Left lung (tissue), 10 donors: ENCODE data around the gene DEPP1. TPM values are rescaled to one million over a fixed set of nuclear protein-coding genes. Genes with fewer than 3 reads are reported as not detected.

Source experiments
- ATAC-seq: fragments of 200-7000 bp; cut with Tn5 transposase; one replicate; pipeline ENCODE4 v1.9.1; 2020; ENCODE audit warnings: moderate library complexity
- DNase-seq, 4 donors: peaks; one replicate each; pipeline ENCODE4 v3.0.0-alpha.2; 2013 to 2020
- H3K27ac ChIP-seq, 2 donors: fragments of 200-600 bp; sonication (generic) in 1 of 2; one replicate each; pipeline versions ENCODE4 v1.5.0 to v1.8.0; 2020 to 2021
- H3K27me3 ChIP-seq, 2 donors: fragments of 200-600 bp; sonication (generic) in 1 of 2; one replicate each; pipeline versions ENCODE4 v1.5.0 to v1.8.0; 2020 to 2021
- H3K36me3 ChIP-seq, 2 donors: fragments of 200-600 bp; sonication (generic) in 1 of 2; one replicate each; pipeline versions ENCODE4 v1.5.0 to v1.8.0; 2020 to 2021
- H3K4me1 ChIP-seq, 2 donors: fragments of 200-600 bp; one replicate each; pipeline ENCODE4 v1.8.0; 2021
- H3K4me3 ChIP-seq, 2 donors: fragments of 200-600 bp; sonication (generic) in 1 of 2; one replicate each; pipeline versions ENCODE4 v1.5.0 to v1.8.0; 2020 to 2021; ENCODE audit warnings: mild to moderate bottlenecking in 1 of 2
- H3K9me3 ChIP-seq, 2 donors: fragments of 200-600 bp; sonication (generic) in 1 of 2; one replicate each; pipeline versions ENCODE4 v1.5.0 to v1.8.0; 2020 to 2021
- intact Hi-C, 2 donors: fragments of 100-400 bp; cut with DNase I; formaldehyde crosslinking; loops; one replicate each; pipeline versions ENCODE4 v1.11.2 to v1.14.2; 2022
- polyA plus RNA-seq, 6 donors: library from polyadenylated mRNA; unstranded; fragments of 120-200 nt; gene quantifications; one replicate each; pipeline ENCODE4 v1.2.1, GENCODE V29; 2013; ENCODE audit not compliant: insufficient read length in 6 of 6
- total RNA-seq, 2 donors: library from RNA; stranded (reverse); fragmentation: NEBNext Ultra II Directional; extraction: Animal tissue kit (Norgen Biotek cat#: 25700); gene quantifications; one replicate each; pipeline ENCODE4 v1.2.1, GENCODE V29; 2021
- TF ChIP-seq, protein P1 (sequence below), 2 donors: fragments of 200-600 bp; sonication (generic) in 1 of 2; IDR thresholded peaks; one replicate each; pipeline versions ENCODE4 v1.5.0 to v1.8.0; 2021; ENCODE audit warnings: antibody characterized with exemption in 2 of 2
- donor health status: DM: no; HTN: yes; CAD: no.
- donor health status: DM: no; HTN: no; CAD: no.

Gene DEPP1
- total and polyA plus RNA-seq, 8 donors, result 18.5 to 59.8 (median 28.3) TPM

DNA sequence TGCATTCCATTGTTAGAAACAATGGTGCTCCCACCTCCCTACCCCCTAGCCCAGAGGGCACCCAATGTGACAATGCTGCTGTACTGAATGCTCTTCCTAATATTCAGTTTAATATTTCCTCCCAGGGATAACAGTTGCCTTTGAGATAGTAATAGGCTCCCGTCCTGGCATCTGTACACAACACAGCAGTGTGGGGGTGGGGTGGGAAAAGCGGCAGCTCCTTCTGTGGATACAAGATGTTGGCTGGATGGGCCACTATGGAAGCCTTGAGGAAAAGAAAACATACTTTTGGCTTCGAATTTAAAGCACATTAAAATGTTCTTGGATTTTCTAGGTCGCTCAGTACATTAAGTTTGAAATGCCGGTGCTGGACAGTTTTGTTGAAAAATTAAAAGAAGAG, 13.0 kb upstream of the DEPP1 start:
- peaks cover 3 to 49% of the 10 kb centered on the region in 2 donors for H3K4me1 ChIP-seq
- no peak overlapping the region for H3K4me3 ChIP-seq
- intact Hi-C loops, result no loop called here
- no peak for ATAC-seq
- H3K36me3 ChIP-seq, result peaks cover 0 to 75% of the 10 kb centered on the region in 2 donors
- no peaks in the 10 kb centered on the region for H3K9me3 ChIP-seq
- TF ChIP-seq, protein P1, sequence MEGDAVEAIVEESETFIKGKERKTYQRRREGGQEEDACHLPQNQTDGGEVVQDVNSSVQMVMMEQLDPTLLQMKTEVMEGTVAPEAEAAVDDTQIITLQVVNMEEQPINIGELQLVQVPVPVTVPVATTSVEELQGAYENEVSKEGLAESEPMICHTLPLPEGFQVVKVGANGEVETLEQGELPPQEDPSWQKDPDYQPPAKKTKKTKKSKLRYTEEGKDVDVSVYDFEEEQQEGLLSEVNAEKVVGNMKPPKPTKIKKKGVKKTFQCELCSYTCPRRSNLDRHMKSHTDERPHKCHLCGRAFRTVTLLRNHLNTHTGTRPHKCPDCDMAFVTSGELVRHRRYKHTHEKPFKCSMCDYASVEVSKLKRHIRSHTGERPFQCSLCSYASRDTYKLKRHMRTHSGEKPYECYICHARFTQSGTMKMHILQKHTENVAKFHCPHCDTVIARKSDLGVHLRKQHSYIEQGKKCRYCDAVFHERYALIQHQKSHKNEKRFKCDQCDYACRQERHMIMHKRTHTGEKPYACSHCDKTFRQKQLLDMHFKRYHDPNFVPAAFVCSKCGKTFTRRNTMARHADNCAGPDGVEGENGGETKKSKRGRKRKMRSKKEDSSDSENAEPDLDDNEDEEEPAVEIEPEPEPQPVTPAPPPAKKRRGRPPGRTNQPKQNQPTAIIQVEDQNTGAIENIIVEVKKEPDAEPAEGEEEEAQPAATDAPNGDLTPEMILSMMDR (IDR thresholded peaks at IDR 0.05), result no peak
- no peaks in the 10 kb centered on the region for H3K27me3 ChIP-seq
- peak overlapping the region in 1 of 2 donors; percentile 30 for H3K27ac ChIP-seq
- DNase-seq, result no peak

DNA sequence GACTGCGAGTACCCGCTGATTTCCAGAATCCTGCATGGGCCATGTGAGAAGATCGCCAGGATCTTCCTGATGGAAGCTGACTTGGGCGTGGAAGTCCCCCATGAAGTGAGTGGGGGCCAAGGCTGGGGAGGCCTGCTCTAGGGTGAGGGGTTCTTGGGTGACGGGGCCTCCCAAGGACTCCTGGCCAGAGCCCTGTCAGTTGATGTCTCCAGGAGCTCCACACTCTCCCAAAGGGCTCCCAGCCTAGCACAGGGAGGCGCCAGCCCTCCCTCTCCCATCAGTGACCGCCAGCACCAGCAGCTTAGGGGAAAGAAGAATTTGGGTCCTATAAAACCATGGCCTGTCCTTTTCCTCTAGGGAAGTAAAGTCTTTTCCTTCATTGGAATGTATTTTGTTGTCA, 12.4 kb upstream of the DEPP1 start:
- Histone ChIP-seq H3K4me3 (no peak overlapping the region), H3K9me3 (no peaks in the 10 kb centered on the region), H3K4me1 (peaks cover under 1 to 44% of the 10 kb centered on the region in 2 donors), H3K36me3 (peaks cover 0 to 81% of the 10 kb centered on the region in 2 donors), H3K27ac (peak overlapping the region in 1 of 2 donors; percentile 43), H3K27me3 (no peaks in the 10 kb centered on the region)
- no peak for DNase-seq
- TF ChIP-seq, protein P1 (IDR thresholded peaks at IDR 0.05), result no peak
- intact Hi-C loops, result no loop called here
- ATAC-seq, result no peak

DNA sequence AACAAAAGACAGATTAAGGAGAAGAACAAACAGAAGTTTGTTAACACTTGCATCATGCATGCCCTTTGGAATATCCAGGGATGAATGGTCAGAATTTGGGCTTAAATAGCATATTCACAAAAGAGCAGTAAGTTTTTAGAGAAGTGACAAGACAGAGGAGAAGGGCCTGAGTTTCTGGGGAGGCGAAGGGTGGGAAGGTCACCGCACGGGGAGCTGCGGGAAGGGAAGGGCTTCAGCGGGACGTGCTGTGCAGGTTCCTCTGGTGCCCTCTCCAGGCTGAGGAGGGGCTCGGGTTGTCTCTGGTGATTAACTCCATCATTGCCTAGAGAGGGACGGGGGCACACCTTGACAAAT, 11.7 kb upstream of the DEPP1 start:
- Histone ChIP-seq H3K4me3 (no peak overlapping the region), H3K27me3 (no peaks in the 10 kb centered on the region), H3K27ac (peak overlapping the region in 1 of 2 donors; percentile 43), H3K4me1 (peaks cover 6 to 43% of the 10 kb centered on the region in 2 donors), H3K9me3 (no peaks in the 10 kb centered on the region), H3K36me3 (peaks cover 0 to 88% of the 10 kb centered on the region in 2 donors)
- intact Hi-C loops, result no loop called here
- DNase-seq (no peak), ATAC-seq (no peak)
- TF ChIP-seq, protein P1 (IDR thresholded peaks at IDR 0.05), result no peak

DNA sequence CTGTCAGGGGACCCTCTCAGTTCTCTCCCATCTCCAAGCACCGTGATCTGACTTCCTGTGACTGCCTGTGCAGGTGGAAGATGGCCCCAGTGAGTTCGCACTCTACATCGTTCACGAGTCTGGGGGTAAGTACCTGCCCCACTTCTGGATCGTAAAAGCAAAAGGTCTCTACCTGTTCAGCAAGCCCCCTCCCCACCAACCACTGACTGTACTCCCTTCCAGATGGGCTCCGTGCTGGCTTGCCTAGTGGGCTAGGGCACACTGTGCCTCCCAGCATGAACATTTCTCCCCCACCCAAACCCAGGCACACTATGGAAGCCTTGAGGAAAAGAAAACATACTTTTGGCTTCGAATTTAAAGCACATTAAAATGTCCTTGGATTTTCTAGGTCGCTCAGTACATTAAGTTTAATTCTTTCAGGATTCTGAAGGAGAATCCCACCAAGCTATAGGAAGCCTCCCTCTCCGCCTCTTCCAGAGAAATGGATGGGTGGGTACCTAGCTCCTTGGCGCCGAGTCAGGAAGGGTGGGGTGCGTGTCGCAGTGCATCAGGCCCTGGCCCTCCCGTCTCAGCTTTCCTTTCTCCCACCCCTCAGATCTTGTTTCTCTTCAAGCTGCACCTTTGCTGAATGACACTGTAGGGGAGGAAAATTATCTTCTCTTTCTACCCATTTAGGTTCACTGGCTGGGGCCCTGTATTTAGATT, 11.1 kb upstream of the DEPP1 start:
- no peak overlapping the region for H3K4me3 ChIP-seq
- H3K27ac ChIP-seq, result peak overlapping the region in 1 of 2 donors; percentile 43
- no peaks in the 10 kb centered on the region for H3K9me3 ChIP-seq
- H3K36me3 ChIP-seq, result peaks cover 0 to 93% of the 10 kb centered on the region in 2 donors
- peaks cover 11 to 43% of the 10 kb centered on the region in 2 donors for H3K4me1 ChIP-seq
- no peaks in the 10 kb centered on the region for H3K27me3 ChIP-seq
- intact Hi-C loops, result no loop called here
- TF ChIP-seq, protein P1 (IDR thresholded peaks at IDR 0.05), result no peak
- DNase-seq, result no peak
- ATAC-seq, result no peak

DNA sequence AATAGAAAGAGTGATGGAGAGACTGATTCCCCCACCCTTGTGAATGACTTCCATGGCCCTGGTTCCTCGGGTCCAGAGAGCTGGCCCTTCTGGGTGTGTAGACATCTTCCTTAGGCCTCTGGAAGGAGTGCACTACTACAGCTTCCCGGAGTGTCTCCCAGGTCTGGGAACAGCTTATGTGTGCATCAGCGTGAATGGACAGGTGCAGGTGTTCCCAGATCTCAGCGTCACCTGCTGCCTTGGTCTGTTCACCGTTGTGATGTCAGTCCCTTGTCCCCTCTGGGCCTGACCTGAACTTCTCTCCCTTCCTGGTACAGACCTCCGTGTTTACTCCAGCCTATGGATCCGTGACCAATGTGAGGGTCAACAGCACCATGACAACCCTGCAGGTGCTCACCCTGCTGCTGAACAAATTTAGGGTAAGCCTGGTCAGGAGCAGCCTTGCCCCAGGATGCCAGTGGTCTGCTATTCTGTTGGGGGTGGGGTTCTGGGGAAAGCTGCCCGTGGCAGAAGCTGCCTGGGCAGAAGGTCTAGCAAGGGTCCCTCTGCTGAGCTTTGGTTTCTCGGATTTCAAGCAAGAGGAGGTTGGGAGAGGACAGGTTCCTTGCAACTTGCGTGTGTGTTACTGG, 10.5 kb upstream of the DEPP1 start:
- peaks cover 13 to 43% of the 10 kb centered on the region in 2 donors for H3K4me1 ChIP-seq
- H3K9me3 ChIP-seq, result no peaks in the 10 kb centered on the region
- H3K27ac ChIP-seq, result no peak overlapping the region
- peaks cover 0 to 99% of the 10 kb centered on the region in 2 donors for H3K36me3 ChIP-seq
- TF ChIP-seq, protein P1 (IDR thresholded peaks at IDR 0.05), result no peak
- H3K4me3 ChIP-seq, result no peak overlapping the region
- no peak for DNase-seq
- H3K27me3 ChIP-seq, result no peaks in the 10 kb centered on the region
- intact Hi-C loops, result no loop called here
- no peak for ATAC-seq
